Measurements from ENCODE around the gene JUNB.
"Not testable (repeated sequence)": the region's sequence is repeated elsewhere in the genome, so short reads cannot be mapped to it uniquely, and the experiment has no call there.

JUNB gene

GRCh38 chr19:12789098-12789903, 2.0 kb upstream of the JUNB start:
- DNase-seq (ENCODE audit: low spot score), result peak; percentile 37

GRCh38 chr19:12789904-12790619, 1.2 kb upstream of the JUNB start:
- peak; percentile 97 for DNase-seq (ENCODE audit: low spot score)

GRCh38 chr19:12790628-12791344, 500 bp upstream of the JUNB start:
- DNase-seq (ENCODE audit: low spot score), result no peak

GRCh38 chr19:12792051-12792852, 966 bp downstream of the JUNB start:
- peak; percentile 73 for DNase-seq (ENCODE audit: low spot score)

GRCh38 chr19:12792853-12793289, 1.6 kb downstream of the JUNB start:
- no peak for DNase-seq (ENCODE audit: low spot score)

GRCh38 chr19:12793290-12794195, 2.3 kb downstream of the JUNB start:
- DNase-seq (ENCODE audit: low spot score), result peak; percentile 95

- no peak for DNase-seq (ENCODE audit: low spot score)
These were observed 3.1 kb downstream of the JUNB start for GRCh38 chr19:12794196-12794941.

GRCh38 chr19:12794971-12795381, 3.7 kb downstream of the JUNB start:
- DNase-seq (ENCODE audit: low spot score), result no peak

- peak; percentile 82 for DNase-seq (ENCODE audit: low spot score)
These were observed 5.1 kb downstream of the JUNB start for GRCh38 chr19:12796146-12797071.

- DNase-seq (ENCODE audit: low spot score), result no peak
These were observed 5.9 kb downstream of the JUNB start for GRCh38 chr19:12797141-12797587.

GRCh38 chr19:12797607-12798006, 6.3 kb downstream of the JUNB start:
- not testable (repeated sequence) for DNase-seq (ENCODE audit: low spot score)

- DNase-seq (ENCODE audit: low spot score), result no peak
These were observed 8.6 kb downstream of the JUNB start for GRCh38 chr19:12799742-12800465.

GRCh38 chr19:12800466-12800770, 9.1 kb downstream of the JUNB start:
- no peak for DNase-seq (ENCODE audit: low spot score)

GRCh38 chr19:12800923-12801465, 9.7 kb downstream of the JUNB start:
- no peak for DNase-seq (ENCODE audit: low spot score)

- DNase-seq (ENCODE audit: low spot score), result peak; percentile 77
These were observed 10.4 kb downstream of the JUNB start, which contains the start of the genes PRDX2 and THSD8 for GRCh38 chr19:12801466-12802266. Gene PRDX2, minus strand, starts transcription at chr19:12801800. Its CDS starts 539 bp downstream, at chr19:12801261. Gene THSD8, plus strand, starts transcription at chr19:12802069. Its CDS starts 3 bp downstream, at chr19:12802072.

GRCh38 chr19:12802267-12803106, 11.2 kb downstream of the JUNB start:
- DNase-seq (ENCODE audit: low spot score), result no peak
